Measurements from ENCODE around the gene PARD3.

PARD3 gene

DNA sequence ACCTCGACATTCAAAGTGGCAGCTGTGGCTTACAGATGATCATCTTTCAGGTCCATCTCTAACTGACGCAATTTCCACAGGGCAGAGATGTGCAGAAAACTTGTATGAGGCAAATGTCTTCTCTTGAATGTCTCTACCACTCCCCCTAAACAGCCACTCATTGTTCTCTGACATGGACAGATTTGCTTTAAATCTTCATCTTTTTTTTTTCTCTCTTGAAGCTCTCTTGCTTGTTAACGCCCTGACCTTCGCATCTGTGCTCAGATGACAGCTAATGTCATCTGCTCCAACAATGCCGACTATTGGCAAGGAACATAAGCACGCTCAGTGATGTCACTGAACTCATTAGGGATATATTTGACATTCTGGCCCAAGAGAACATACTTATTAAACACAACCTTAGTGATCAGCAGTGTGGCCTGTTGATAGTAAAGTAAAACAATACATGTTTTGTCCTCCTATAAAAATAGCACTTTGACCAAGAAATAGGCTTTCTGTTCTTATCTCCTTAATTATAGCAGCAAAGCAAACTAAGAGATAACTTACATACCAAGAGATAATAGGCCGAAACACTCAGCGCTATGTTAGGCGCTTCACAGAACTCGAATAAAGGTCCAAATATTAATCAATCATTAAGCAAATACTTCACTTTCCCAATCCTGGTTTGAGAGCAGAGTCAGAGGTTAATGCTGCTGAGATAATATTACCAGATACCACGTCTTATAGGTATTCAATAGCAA lies 583.5 kb downstream of the PARD3 start:
- in situ Hi-C loops (cut with MboI; ENCODE audit: low sequenced_read_pairs), result no loop called here
- Histone ChIP-seq H3K4me3 (no peak overlapping the region), H3K27me3 (ENCODE audit: low read depth) (no peaks in the 10 kb centered on the region), H3K4me1 (peaks cover 5% of the 10 kb centered on the region), H3K9me3 (peaks cover 6% of the 10 kb centered on the region; the same call in 1 of the 2 replicates), H3K36me3 (replicated peaks) (no peaks in the 10 kb centered on the region)
- DNase-seq (ENCODE audit: low spot score in 2 of 2), result no peak

DNA sequence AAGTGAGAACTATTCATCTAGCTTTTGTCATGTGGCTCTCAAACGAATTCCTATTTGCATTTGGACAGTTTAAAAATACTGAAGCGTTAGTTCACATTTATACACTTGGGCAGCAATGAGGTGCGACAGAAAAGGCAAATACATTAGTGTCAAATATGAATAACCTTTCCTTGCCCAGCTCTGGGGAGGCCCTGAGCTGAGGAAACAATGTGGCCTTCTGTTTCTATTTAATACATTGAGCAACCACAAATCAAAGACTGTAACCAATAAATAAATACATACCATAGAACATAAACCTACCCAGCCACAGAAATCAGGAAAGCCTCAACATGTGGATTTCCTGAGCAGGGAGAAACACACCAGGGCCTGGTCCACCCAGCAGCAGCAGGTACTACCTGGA lies 585.2 kb downstream of the PARD3 start:
- Histone ChIP-seq H3K9me3 (peaks cover 6% of the 10 kb centered on the region; the same call in 1 of the 2 replicates), H3K27me3 (ENCODE audit: low read depth) (no peaks in the 10 kb centered on the region), H3K4me3 (no peak overlapping the region), H3K36me3 (replicated peaks) (no peaks in the 10 kb centered on the region), H3K4me1 (no peaks in the 10 kb centered on the region; the same call in 1 of the 2 replicates)
- in situ Hi-C loops (cut with MboI; ENCODE audit: low sequenced_read_pairs), result no loop called here
- peak in 1 of 2 experiments; percentile 10 for DNase-seq (ENCODE audit: low spot score in 2 of 2)

DNA sequence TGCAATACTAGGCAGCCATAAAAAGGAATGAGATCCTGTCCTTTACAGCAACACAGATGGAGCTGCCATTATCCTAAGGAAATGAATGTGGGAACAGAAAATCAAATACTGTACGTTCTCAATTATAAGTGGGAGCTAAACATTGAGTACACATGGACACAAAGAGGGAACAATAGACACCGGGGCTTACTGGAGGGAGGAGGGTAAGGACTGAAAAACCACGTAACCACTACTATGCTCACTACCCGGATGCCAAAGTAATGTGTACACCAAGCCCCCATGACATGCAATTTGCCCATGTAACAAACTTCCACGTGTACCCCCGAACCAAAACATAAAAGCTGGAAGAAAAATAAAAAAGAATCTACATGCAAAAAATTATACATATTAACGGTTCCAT lies 587.0 kb downstream of the PARD3 start:
- in situ Hi-C loops (cut with MboI; ENCODE audit: low sequenced_read_pairs), result no loop called here
- Histone ChIP-seq H3K4me1 (no peaks in the 10 kb centered on the region; the same call in 1 of the 2 replicates), H3K27me3 (ENCODE audit: low read depth) (no peaks in the 10 kb centered on the region), H3K4me3 (no peak overlapping the region), H3K9me3 (peaks cover 6% of the 10 kb centered on the region; the same call in 1 of the 2 replicates), H3K36me3 (replicated peaks) (no peaks in the 10 kb centered on the region)
- no peak for DNase-seq (ENCODE audit: low spot score in 2 of 2)

DNA sequence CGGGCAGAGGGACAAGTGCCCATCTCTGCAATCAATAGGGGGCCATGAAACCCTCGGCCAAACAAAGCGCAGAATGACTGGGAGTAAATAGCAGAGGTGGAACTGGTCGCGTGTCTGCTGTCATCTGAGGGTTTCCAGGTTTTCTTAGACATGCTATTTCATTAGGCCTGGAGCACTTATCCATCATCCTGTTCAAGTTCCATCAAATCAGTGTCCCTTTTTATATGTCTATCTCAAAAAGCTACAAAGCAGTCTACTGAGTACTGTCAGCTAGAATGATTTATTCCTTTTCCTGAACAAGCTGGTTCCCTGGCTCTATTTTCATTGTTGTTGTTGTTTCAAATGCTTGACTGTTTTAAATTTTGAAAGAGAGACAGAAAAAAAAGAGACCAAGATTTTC lies 590.5 kb downstream of the PARD3 start:
- no peaks in the 10 kb centered on the region for H3K27me3 ChIP-seq (ENCODE audit: low read depth)
- H3K36me3 ChIP-seq (replicated peaks), result no peaks in the 10 kb centered on the region
- H3K9me3 ChIP-seq, result peaks cover 6% of the 10 kb centered on the region; the same call in 1 of the 2 replicates
- H3K4me3 ChIP-seq, result no peak overlapping the region
- in situ Hi-C loops (cut with MboI; ENCODE audit: low sequenced_read_pairs), result no loop called here
- no peak for DNase-seq (ENCODE audit: low spot score in 2 of 2)
- no peaks in the 10 kb centered on the region for H3K4me1 ChIP-seq

DNA sequence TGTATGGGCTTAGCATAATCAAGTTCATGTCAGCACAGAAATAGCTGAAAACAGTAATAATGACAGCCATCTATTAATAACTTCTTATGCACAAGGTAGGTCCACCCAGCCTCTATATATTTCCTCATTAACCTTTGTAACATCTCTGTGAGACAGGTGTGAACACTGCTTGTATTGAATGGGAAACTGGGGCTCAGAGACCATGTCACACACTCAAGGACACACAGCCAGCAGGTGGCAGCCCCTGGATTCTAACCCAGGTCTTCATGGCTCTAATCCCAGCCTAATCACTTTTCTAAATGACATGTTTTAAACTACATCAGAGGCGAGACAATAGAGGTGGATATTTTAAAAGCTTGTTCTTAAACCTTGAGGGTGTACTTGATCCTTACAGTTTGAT lies 591.4 kb downstream of the PARD3 start:
- H3K4me1 ChIP-seq, result no peaks in the 10 kb centered on the region
- in situ Hi-C loops (cut with MboI; ENCODE audit: low sequenced_read_pairs), result no loop called here
- DNase-seq (ENCODE audit: low spot score in 2 of 2), result no peak
- H3K4me3 ChIP-seq, result no peak overlapping the region
- H3K27me3 ChIP-seq (ENCODE audit: low read depth), result no peaks in the 10 kb centered on the region
- H3K36me3 ChIP-seq (replicated peaks), result no peaks in the 10 kb centered on the region
- peaks cover 6% of the 10 kb centered on the region; the same call in 1 of the 2 replicates for H3K9me3 ChIP-seq

DNA sequence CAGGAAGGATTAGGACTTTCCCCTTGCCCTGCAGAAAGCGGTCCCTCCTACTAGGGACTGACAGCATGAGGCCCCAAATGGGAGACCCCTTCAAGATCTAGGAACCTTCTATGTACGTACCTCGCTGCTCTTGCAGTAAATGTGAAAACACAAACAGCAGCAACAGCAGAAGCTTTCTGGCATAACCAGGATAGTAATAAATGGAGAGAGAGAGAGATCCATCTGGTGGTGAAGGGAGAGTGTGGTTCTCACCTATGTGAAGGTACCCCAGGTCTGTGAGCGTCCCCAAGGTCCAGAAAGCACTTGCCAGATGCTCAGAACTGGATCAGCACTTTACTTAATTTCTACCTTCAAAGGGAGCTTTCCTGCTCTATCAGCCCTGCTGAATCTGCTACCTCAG lies 592.7 kb downstream of the PARD3 start:
- H3K9me3 ChIP-seq, result peaks cover 5% of the 10 kb centered on the region; the same call in 1 of the 2 replicates
- H3K36me3 ChIP-seq (replicated peaks), result no peaks in the 10 kb centered on the region
- in situ Hi-C loops (cut with MboI; ENCODE audit: low sequenced_read_pairs), result no loop called here
- H3K27me3 ChIP-seq (ENCODE audit: low read depth), result no peaks in the 10 kb centered on the region
- H3K4me3 ChIP-seq, result no peak overlapping the region
- no peak for DNase-seq (ENCODE audit: low spot score in 2 of 2)
- H3K4me1 ChIP-seq, result no peaks in the 10 kb centered on the region

DNA sequence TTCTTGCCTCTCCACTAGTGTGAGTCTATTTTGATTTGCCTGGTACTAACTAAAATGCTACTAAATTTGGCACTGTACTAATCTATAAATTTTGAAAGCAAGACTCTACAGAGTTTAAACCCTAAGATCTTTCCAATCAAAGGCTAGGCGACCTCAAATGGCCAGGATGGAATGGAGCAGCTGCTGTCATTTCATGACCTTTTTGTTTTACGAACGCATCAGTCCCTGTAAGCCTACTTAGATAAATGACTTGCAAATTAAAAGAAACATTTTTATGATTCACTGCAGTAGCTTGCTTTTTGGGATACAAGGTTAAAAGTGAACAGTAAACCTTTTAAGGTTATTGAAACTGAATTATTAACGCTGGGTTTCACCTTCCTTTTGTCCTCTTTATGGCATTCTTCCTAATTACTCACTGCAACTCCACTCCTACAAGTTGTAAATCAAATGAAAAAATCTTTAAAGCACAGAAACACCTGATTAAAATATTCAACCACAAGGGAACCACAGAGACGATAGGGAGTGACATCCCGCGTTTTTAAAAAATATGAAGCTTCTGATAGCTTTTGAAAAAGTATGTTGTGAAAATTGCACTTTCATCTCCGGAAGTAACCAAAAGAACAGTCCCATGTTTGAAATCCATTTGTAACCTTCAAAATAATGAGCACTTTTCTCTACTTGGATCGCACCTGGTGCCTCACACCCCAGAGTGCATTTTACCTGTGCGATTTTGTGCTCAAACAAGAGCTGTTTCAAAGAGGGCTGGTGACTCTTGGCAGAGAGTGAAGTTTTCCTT lies 595.1 kb downstream of the PARD3 start:
- Histone ChIP-seq H3K9me3 (no peaks in the 10 kb centered on the region), H3K4me1 (no peaks in the 10 kb centered on the region), H3K36me3 (replicated peaks) (no peaks in the 10 kb centered on the region), H3K4me3 (no peak overlapping the region), H3K27me3 (ENCODE audit: low read depth) (no peaks in the 10 kb centered on the region)
- no peak for DNase-seq (ENCODE audit: low spot score in 2 of 2)
- in situ Hi-C loops (cut with MboI; ENCODE audit: low sequenced_read_pairs), result no loop called here

DNA sequence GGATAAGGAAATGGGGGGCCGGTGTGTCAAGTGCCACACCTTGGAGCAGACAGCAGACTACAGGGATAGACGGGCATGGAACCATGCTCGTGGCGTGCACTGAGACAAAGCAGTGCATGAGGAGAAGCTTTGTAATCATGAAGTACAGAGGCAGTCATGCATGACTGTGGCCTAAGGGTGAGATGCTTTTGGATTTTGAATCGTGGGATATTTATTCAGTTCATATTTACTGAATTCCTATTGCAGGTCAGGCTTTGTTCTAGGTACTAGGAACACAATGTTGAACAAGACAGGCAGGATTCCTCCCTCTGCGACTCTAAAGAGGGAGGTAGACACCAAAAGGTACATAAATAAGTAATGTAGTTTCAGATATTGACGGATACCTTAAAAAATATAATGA lies 597.6 kb downstream of the PARD3 start:
- in situ Hi-C loops (cut with MboI; ENCODE audit: low sequenced_read_pairs), result no loop called here
- no peak overlapping the region for H3K4me3 ChIP-seq

DNA sequence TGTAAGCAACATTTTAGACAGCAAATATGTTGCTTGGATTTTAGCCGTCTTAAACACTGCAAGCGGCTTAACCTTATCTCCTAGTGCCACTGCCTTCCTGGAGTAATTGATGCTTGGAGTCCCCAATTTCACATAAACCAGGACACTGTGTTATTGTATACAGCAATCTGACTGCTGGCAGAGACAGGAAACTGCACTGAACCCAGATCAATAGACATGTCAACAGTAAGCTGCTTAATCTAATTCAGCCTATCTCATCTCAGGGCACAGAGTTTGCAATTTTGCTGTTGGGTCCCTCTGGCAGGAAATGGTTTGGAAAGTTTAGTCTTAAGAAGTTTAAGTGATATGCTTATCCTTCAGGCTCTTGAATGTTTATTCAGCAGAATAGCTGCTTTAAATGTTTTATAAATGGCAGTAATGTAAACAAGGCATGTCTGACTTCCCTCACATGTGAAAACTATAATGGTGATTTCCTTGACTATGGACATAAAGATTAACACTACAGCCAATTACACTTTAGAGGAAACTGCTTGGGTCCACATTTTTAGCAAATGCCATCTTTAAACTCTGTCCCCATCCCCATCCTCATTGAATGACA lies 598.6 kb downstream of the PARD3 start:
- H3K4me3 ChIP-seq, result no peak overlapping the region
- no peak for DNase-seq (ENCODE audit: low spot score in 2 of 2)
- in situ Hi-C loops (cut with MboI; ENCODE audit: low sequenced_read_pairs), result no loop called here
- H3K36me3 ChIP-seq (replicated peaks), result no peaks in the 10 kb centered on the region
- H3K4me1 ChIP-seq, result no peaks in the 10 kb centered on the region
- H3K9me3 ChIP-seq, result no peaks in the 10 kb centered on the region
- no peaks in the 10 kb centered on the region for H3K27me3 ChIP-seq (ENCODE audit: low read depth)

More for the DNA sequence above, 597.6 kb downstream of the PARD3 start:
- no peak for DNase-seq (ENCODE audit: low spot score in 2 of 2)
- Histone ChIP-seq H3K36me3 (replicated peaks) (no peaks in the 10 kb centered on the region), H3K9me3 (no peaks in the 10 kb centered on the region), H3K4me1 (no peaks in the 10 kb centered on the region), H3K27me3 (ENCODE audit: low read depth) (no peaks in the 10 kb centered on the region)

DNA sequence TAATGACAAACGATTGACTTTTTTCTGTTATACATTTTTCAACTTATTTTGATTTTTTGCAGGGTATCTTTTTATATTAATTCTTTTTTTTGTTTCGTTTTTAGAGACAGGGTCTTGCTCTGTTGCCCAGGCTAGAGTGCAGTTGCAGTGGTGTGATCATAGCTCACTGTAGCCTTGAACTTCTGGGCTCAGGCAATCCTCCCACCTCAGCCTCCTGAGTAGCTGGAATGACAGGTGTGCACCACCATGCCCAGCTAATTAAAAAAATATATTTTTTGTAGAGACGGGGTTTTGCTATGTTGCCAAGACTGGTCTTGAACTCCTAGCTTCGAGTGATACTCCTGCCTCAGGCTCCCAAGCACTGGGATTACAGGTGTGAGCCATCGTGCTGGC lies 601.3 kb downstream of the PARD3 start:
- DNase-seq (ENCODE audit: low spot score in 2 of 2), result no peak
- no peaks in the 10 kb centered on the region for H3K36me3 ChIP-seq (replicated peaks)
- H3K9me3 ChIP-seq, result no peaks in the 10 kb centered on the region
- no peak overlapping the region for H3K4me3 ChIP-seq
- H3K27me3 ChIP-seq (ENCODE audit: low read depth), result no peaks in the 10 kb centered on the region
- in situ Hi-C loops (cut with MboI; ENCODE audit: low sequenced_read_pairs), result no loop called here
- no peaks in the 10 kb centered on the region; the same call in 1 of the 2 replicates for H3K4me1 ChIP-seq

DNA sequence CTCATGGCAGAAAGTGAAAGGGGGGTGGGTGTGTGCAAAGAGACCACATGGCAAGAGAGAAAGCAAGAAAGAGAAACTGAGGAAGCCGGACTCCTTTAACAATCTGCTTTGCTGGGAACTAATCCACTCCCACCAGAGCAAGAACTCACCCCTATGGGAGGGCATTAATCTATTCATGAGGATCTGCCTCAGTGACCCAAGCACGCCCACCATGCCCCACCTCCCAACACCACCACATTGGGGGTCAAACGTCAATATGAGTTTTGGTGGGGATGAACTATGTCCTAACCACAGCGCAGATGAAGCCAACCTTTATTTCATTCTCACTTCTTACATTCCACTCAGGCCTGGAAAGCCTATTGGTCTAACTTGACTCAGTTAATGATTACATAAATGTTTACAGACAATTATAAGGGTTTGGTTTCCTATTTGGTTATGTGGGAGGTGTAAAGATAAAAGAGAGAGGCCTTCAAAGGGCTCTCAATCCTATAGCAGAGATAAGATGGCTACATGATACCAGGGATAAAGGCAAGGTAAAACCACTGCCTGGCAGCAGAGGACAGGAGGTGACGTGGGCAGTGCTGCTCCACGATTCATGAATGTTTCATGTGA lies 601.8 kb downstream of the PARD3 start:
- H3K4me3 ChIP-seq, result no peak overlapping the region
- no peaks in the 10 kb centered on the region for H3K27me3 ChIP-seq (ENCODE audit: low read depth)
- no peaks in the 10 kb centered on the region for H3K36me3 ChIP-seq (replicated peaks)
- no peaks in the 10 kb centered on the region for H3K9me3 ChIP-seq
- no peak for DNase-seq (ENCODE audit: low spot score in 2 of 2)
- peaks cover 2% of the 10 kb centered on the region for H3K4me1 ChIP-seq
- in situ Hi-C loops (cut with MboI; ENCODE audit: low sequenced_read_pairs), result no loop called here

DNA sequence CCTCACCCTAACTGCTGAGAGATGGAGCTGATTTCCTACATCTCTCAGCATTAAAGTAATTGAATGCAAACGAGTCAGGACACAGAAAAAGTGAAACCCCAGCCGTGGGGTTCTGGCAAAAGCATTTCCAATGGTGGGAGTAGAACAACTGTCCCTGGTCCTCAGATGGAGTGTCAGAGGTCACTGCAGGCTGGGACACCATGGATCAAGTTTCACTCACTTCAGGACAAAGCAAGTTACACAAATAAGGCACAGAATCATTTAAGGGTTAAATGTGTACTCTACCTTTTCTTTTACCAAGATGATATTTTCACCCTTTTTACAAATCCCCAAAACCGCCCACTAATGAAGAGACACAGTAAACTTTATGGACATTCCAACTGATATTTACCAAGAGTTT lies 607.8 kb downstream of the PARD3 start:
- peak in 1 of 2 experiments; percentile 35 for DNase-seq (ENCODE audit: low spot score in 2 of 2)
- no peaks in the 10 kb centered on the region for H3K9me3 ChIP-seq
- H3K4me1 ChIP-seq, result peaks cover 19% of the 10 kb centered on the region
- no peaks in the 10 kb centered on the region for H3K27me3 ChIP-seq (ENCODE audit: low read depth)
- in situ Hi-C loops (cut with MboI; ENCODE audit: low sequenced_read_pairs), result no loop called here
- H3K4me3 ChIP-seq, result no peak overlapping the region
- no peaks in the 10 kb centered on the region for H3K36me3 ChIP-seq (replicated peaks)

DNA sequence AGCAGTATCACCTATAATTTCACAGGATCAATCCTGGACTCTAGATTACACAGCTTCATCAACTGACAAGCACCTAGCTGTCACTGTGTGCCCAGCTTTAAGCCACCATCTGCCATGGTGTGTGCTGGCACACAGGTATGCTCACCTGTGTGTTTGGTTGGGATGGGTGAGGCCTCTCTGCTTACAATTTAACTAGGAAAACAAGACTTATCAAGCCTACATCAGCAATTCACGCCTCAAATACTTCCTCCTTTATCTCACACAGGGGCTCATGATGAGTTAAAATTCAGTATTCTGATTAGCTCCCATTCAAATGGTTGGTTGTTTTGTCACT lies 608.2 kb downstream of the PARD3 start:
- Histone ChIP-seq H3K4me1 (peaks cover 19% of the 10 kb centered on the region), H3K9me3 (no peaks in the 10 kb centered on the region), H3K36me3 (replicated peaks) (no peaks in the 10 kb centered on the region), H3K27me3 (ENCODE audit: low read depth) (no peaks in the 10 kb centered on the region), H3K4me3 (no peak overlapping the region)
- DNase-seq (ENCODE audit: low spot score in 2 of 2), result no peak
- in situ Hi-C loops (cut with MboI; ENCODE audit: low sequenced_read_pairs), result no loop called here
